GM18951 (cell line): ENCODE measurements around the gene RRBP1.

Source experiments
- POLR2A ChIP-seq: IDR thresholded peaks from 4 replicates; pipeline ENCODE4 v1.6.1; 2011; ENCODE audit warnings: mild to moderate bottlenecking; ENCODE audit not compliant: insufficient read length, insufficient read depth; ENCODE audit errors: extremely low read depth
- in situ Hi-C: fragments of 300-500 bp; cut with MboI; formaldehyde crosslinking; loops from one replicate; pipeline ENCODE4 v1.12.0; 2022; ENCODE audit warnings: low sequenced_read_pairs, mixed read lengths, inconsistent platforms; ENCODE audit not compliant: unreplicated experiment

The RRBP1 gene

DNA sequence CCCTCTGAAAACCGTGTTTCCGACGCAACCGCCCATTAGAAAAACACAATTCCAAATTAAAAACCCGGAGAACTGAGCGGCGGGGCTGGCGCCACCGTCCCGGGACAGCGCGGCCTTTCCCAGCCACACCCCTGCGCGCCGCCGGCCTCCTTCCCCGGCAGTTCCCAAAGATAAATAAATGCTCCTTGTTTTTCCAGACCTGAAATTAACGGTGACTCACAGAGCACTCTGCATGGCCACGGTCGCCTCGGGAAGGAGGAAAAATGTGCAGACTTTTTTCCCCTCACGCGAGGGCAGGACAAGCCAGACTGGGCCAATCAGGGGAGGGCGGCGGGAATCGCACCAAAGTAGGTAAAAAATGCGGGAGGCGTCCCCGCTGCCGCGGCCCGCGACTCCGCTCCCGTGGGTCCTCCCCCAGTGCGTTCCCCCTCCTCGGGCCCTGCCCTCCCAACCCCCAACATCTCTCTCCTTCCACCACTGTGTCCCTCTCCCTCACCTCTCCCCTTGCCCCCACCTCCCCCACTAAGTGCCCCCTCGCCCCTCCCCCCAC is 113.0 kb downstream of the RRBP1 start:
- no peak for TF ChIP-seq POLR2A
- in situ Hi-C loops, result no loop called here

DNA sequence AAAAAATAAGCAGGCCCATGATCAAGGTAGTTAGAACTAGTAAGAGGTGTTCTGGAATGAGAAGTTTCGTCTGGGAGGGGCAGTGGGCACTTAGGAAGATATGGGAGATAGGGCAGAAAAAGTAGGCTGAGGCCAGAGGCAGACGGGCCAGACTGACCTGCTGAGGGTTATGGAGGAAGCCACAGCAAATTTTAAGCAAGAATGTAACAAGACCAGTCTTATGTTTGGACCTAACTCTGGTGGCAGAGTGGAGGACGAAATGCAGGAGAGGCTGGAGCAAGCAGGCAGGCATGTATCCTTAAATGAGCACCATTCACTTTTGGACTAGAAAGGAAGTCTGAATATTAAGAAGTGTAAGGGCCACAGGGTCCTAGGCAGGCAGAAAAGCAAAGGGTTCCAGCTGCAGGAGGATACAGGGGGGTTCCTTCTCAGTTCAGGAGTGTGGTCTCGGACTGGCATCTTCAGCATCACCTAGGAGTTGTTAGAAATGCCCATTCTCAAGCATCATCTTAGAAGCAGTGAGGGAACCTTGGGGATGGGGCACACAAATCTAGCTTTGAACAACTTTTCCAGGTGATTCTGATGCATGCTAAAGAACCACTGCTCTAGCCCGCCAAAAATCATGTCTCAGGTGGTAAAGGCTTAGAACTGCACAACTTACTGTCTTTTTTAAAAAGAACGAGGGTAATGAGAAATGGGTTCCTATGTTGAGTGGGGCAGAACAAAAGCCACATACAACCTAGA is 113.8 kb downstream of the RRBP1 start:
- in situ Hi-C loops, result no loop called here
- no peak for TF ChIP-seq POLR2A

DNA sequence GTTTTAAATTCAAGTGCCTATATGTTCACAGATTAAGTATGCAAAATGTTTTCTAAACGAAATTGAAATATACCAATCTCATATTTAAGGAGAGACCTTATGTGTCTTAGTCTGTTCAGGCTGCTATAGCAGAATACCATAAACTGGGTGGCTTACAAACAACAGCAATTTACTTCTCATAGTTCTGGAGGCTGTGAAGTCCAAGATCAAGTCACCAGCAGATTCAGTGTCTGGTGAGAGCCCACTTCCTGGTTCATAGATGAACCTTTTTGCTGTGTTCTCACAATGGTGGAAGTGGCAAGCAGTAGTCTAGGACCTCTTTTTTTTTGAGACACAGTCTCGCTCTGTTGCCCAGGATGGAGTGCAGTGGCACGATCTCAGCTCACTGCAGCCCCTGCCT is 115.7 kb downstream of the RRBP1 start:
- no peak for TF ChIP-seq POLR2A
- in situ Hi-C loops, result no loop called here

DNA sequence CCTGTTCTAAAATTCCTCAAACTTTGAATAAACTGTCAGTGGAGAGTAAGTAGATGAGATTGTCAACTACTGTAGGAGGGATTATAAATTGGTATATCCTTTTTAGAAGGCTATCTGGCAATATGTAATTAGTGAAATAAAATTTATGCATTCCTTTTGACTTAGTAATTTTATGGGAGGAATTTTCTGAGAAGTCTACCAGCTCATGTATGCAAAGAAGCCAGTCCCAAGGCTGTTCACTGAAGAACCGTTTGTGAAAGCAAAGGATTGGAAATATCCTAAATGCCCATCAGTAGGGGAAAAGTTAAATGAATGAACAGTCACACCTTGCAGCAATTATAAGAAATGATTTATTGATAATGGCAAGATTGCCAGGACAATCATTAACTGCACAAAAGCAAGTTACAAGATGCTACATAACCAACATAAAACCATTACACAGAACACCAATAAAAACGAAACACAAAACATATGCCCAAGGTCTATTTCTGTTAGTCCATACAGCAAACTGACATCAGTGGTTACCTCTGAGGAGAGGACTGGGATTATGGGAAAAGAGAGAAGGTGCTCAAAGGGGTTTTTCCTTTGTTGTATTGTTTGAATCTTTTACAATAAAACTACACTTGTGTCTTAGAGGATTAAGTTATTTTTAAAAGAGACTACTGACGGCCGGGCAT is 116.7 kb downstream of the RRBP1 start:
- in situ Hi-C loops, result no loop called here
- no peak for TF ChIP-seq POLR2A
